Measurements from ENCODE around the gene DDX11. TPM values are rescaled to one million over a fixed set of nuclear protein-coding genes. Genes with fewer than 3 reads are reported as not detected.

Gene DDX11
- total RNA-seq, 1 experiment from 2014 or later, result 53.8 TPM

- Histone ChIP-seq H3K4me2 (ENCODE audit: low read length) (no peak overlapping the region), H2AFZ (ENCODE audit: low read length) (no peak overlapping the region), H3K36me3 (ENCODE audit: low read depth, low read length) (no peaks in the 10 kb centered on the region), H3K4me1 (ENCODE audit: insufficient read depth, low read length) (peaks cover 47% of the 10 kb centered on the region), H3K79me2 (ENCODE audit: low read length) (no peaks in the 10 kb centered on the region), H3K9ac (ENCODE audit: low read length) (no peak overlapping the region; the same call in 1 of the 2 replicates), H3K9me2 (replicated peaks; ENCODE audit: low read length) (no peaks in the 10 kb centered on the region), H3K9me3 (ENCODE audit: low read length) (no peaks in the 10 kb centered on the region), H3K27me3 (ENCODE audit: low read length) (no peaks in the 10 kb centered on the region), H3K4me3 (ENCODE audit: low read length) (no peak overlapping the region), H3K27ac (ENCODE audit: low read length) (peak overlapping the region; percentile 82; the same call in 1 of the 2 replicates), H4K20me1 (ENCODE audit: low read length) (no peaks in the 10 kb centered on the region), H3F3A (ENCODE audit: low read length, unreplicated experiment) (no peaks in the 10 kb centered on the region)
- intact Hi-C loops (cut with micrococcal nuclease), result loop anchor here (10.0 kb wide), 1 partner anchor 50 kb away; no protein-coding TSS in a partner anchor
- POLR2A ChIA-PET (ENCODE audit: unreplicated experiment), result no interaction called here
- CTCF ChIA-PET, result no interaction called here
- no peak for TF ChIP-seq EZH2 (IDR thresholded peaks at IDR 0.05; ENCODE audit: low read length, unreplicated experiment)
- no peak for TF ChIP-seq EZH2phosphoT487 (IDR thresholded peaks at IDR 0.05; ENCODE audit: borderline replicate concordance, low read length)
- no peak for TF ChIP-seq CTCF (conservative IDR thresholded peaks at IDR 0.05; ENCODE audit: low read depth, low read length)
- no TSS peak for BruUV-seq (replicated peaks)
- no peak for ATAC-seq
- DNase-seq, result no peak
These were observed 38.4 kb upstream of the DDX11 start for GRCh38 chr12:31035226-31035625.

GRCh38 chr12:31035967-31036665 lies 37.5 kb upstream of the DDX11 start:
- intact Hi-C loops (cut with micrococcal nuclease), result loop anchor here (1.0 to 10.0 kb wide), 2 partner anchors 30 to 51 kb away; no protein-coding TSS in a partner anchor
- H3K4me1 ChIP-seq (ENCODE audit: insufficient read depth, low read length), result peaks cover 40% of the 10 kb centered on the region
- peak; percentile 91 for ATAC-seq
- no TSS peak for BruUV-seq (replicated peaks)
- no peaks in the 10 kb centered on the region for H3K9me2 ChIP-seq (replicated peaks; ENCODE audit: low read length)
- DNase-seq, result peak; percentile 60
- no peaks in the 10 kb centered on the region for H4K20me1 ChIP-seq (ENCODE audit: low read length)
- TF ChIP-seq CTCF (conservative IDR thresholded peaks at IDR 0.05; ENCODE audit: low read depth, low read length), result 0 out of 2 replicates have a peak, but pooled peaks have one; percentile 17
- TF ChIP-seq EZH2 (IDR thresholded peaks at IDR 0.05; ENCODE audit: low read length, unreplicated experiment), result no peak
- H2AFZ ChIP-seq (ENCODE audit: low read length), result no peak overlapping the region
- CTCF ChIA-PET, result no interaction called here
- H3K4me3 ChIP-seq (ENCODE audit: low read length), result no peak overlapping the region
- no peaks in the 10 kb centered on the region for H3F3A ChIP-seq (ENCODE audit: low read length, unreplicated experiment)
- H3K9me3 ChIP-seq (ENCODE audit: low read length), result no peaks in the 10 kb centered on the region
- no peaks in the 10 kb centered on the region for H3K27me3 ChIP-seq (ENCODE audit: low read length)
- POLR2A ChIA-PET (ENCODE audit: unreplicated experiment), result interaction anchor here (0.6 to 0.7 kb wide), 3 partner anchors 14 to 35 kb away, joined by 3 to 5 read pairs (median 4); no protein-coding TSS in a partner anchor
- peak overlapping the region; percentile 73 for H3K4me2 ChIP-seq (ENCODE audit: low read length)
- H3K79me2 ChIP-seq (ENCODE audit: low read length), result no peaks in the 10 kb centered on the region
- no peaks in the 10 kb centered on the region for H3K36me3 ChIP-seq (ENCODE audit: low read depth, low read length)
- peak overlapping the region; percentile 82 for H3K27ac ChIP-seq (ENCODE audit: low read length)
- H3K9ac ChIP-seq (ENCODE audit: low read length), result peak overlapping the region; percentile 52; the same call in 1 of the 2 replicates

- Histone ChIP-seq H3K27ac (ENCODE audit: low read length) (peak overlapping the region; percentile 82), H3K27me3 (ENCODE audit: low read length) (no peaks in the 10 kb centered on the region), H2AFZ (ENCODE audit: low read length) (no peak overlapping the region), H3K4me1 (ENCODE audit: insufficient read depth, low read length) (peaks cover 36% of the 10 kb centered on the region), H3K9me2 (replicated peaks; ENCODE audit: low read length) (no peaks in the 10 kb centered on the region), H4K20me1 (ENCODE audit: low read length) (no peaks in the 10 kb centered on the region), H3K9me3 (ENCODE audit: low read length) (no peaks in the 10 kb centered on the region), H3K4me2 (ENCODE audit: low read length) (peak overlapping the region; percentile 73; the same call in 1 of the 2 replicates), H3K36me3 (ENCODE audit: low read depth, low read length) (no peaks in the 10 kb centered on the region), H3K4me3 (ENCODE audit: low read length) (no peak overlapping the region), H3F3A (ENCODE audit: low read length, unreplicated experiment) (no peaks in the 10 kb centered on the region), H3K9ac (ENCODE audit: low read length) (peak overlapping the region; percentile 47; the same call in 1 of the 2 replicates), H3K79me2 (ENCODE audit: low read length) (no peaks in the 10 kb centered on the region)
- BruUV-seq (replicated peaks), result no TSS peak
- intact Hi-C loops (cut with micrococcal nuclease), result loop anchor here (10.0 kb wide), 1 partner anchor 52 kb away; no protein-coding TSS in a partner anchor
- ATAC-seq, result no peak
- no peak for DNase-seq
- POLR2A ChIA-PET (ENCODE audit: unreplicated experiment), result no interaction called here
- CTCF ChIA-PET, result no interaction called here
- TF ChIP-seq EZH2 (IDR thresholded peaks at IDR 0.05; ENCODE audit: low read length, unreplicated experiment), result no peak
- TF ChIP-seq CTCF (conservative IDR thresholded peaks at IDR 0.05; ENCODE audit: low read depth, low read length), result no peak
- no peak for TF ChIP-seq EZH2phosphoT487 (IDR thresholded peaks at IDR 0.05; ENCODE audit: borderline replicate concordance, low read length)
These were observed 36.6 kb upstream of the DDX11 start for GRCh38 chr12:31037028-31037427.

All from PC-3 (cell line).